Breast epithelium (tissue), 4 donors: ENCODE measurements around the gene EFNA1. TPM values are rescaled to one million over a fixed set of nuclear protein-coding genes. Genes with fewer than 3 reads are reported as not detected.
A peak's percentile ranks its signal among the peaks of the same experiment; 100 is the strongest.

Experiments
- DNase-seq, 2 donors: peaks; one replicate each; pipeline ENCODE4 v3.0.0-alpha.2; 2019; ENCODE audit warnings: low spot score in 2 of 2
- H3K27ac ChIP-seq, 2 donors: fragments of 200-600 bp; sonication (generic) in 1 of 2; one replicate each; pipeline ENCODE4 v1.5.1; 2016 to 2019; ENCODE audit warnings: mild to moderate bottlenecking in 1 of 2
- H3K27me3 ChIP-seq, 2 donors: fragments of 200-600 bp; sonication (generic) in 1 of 2; one replicate each; pipeline versions ENCODE4 v1.5.1 to v1.6.0; 2017 to 2019; ENCODE audit warnings: control low read depth in 1 of 2, mild to moderate bottlenecking in 1 of 2
- H3K36me3 ChIP-seq: fragments of 200-600 bp; one replicate; pipeline ENCODE4 v1.5.1; 2019
- H3K4me1 ChIP-seq, 2 donors: fragments of 200-600 bp; sonication (generic); one replicate each; pipeline ENCODE4 v1.5.1; 2016 to 2019; ENCODE audit warnings: control low read depth in 1 of 2
- H3K4me3 ChIP-seq, 3 donors: fragments of 200-600 bp; sonication (generic); 1 replicate in 2 of 3; 2 replicates in 1 of 3; pipeline ENCODE4 v1.5.1; 2016 to 2019; ENCODE audit warnings: mild to moderate bottlenecking in 3 of 3, moderate library complexity in 2 of 3
- H3K9me3 ChIP-seq, 2 donors: fragments of 200-600 bp; sonication (generic) in 1 of 2; one replicate each; pipeline ENCODE4 v1.5.1; 2016 to 2019; ENCODE audit warnings: control low read depth in 1 of 2
- POLR2A ChIP-seq: fragments of 450-650 bp; IDR thresholded peaks from one replicate; pipeline ENCODE4 v1.6.1; 2016; ENCODE audit warnings: antibody characterized with exemption, mild to moderate bottlenecking, moderate library complexity
- POLR2AphosphoS5 ChIP-seq, 3 donors: sonication (generic); formaldehyde crosslinking; IDR thresholded peaks; one replicate each; pipeline ENCODE4 v1.6.1; 2017; ENCODE audit warnings: antibody characterized with exemption in 3 of 3
- intact Hi-C: fragments of 100-400 bp; cut with DNase I; formaldehyde crosslinking; loops from one replicate; pipeline ENCODE4 v1.15.1; 2023; ENCODE audit warnings: low total_unique reads
- total RNA-seq, 3 donors: library from RNA; depleted of rRNA; stranded (reverse); fragments of >200 nt; gene quantifications; one replicate each; pipeline ENCODE4 v1.1.0, GENCODE V29; 2016
- TF ChIP-seq, protein P1 (sequence below), 3 donors: fragments of 450-650 bp; IDR thresholded peaks; one replicate each; pipeline ENCODE4 v1.5.1; 2016 to 2017; ENCODE audit warnings: antibody characterized with exemption in 3 of 3, mild to moderate bottlenecking in 3 of 3, moderate library complexity in 3 of 3

The EFNA1 gene
- total RNA-seq, 3 donors from 2014 or later = 18.7 to 163 (median 120) TPM

DNA sequence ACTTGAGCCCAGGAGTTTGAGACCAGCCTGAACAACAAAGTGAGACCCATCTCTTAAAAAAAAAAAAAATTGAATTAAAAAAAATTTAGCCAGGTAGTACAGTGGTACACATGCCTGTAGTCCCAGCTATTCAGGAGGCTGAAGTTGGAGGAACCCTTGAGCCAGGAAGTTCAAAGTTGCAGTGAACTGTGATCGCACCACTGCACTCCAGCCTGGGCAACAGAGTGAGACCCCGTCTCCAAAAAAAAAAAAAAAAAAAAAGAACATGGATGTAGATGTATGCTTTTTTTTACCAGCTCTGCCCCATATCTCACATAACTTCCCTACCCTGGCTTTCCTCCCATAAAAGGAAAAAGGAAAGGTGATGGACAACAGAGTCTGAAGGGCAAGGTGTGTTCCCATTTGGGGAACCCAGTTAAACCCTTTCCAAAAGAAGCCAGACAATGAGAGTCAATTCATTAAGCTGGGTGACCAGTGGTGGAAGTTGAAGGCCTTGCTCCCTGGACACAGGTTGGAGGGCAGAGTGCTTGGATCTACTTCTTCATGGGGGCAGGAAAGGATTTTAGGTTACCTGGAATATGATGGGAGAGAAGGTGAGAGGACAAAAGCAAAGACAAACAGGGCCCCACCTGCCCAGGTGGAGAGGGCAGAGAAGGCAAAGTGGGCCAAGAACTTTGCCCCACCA, 42.6 kb downstream of the EFNA1 start:
- peaks cover 3% of the 10 kb centered on the region in 2 donors for H3K4me1 ChIP-seq
- no peak for TF ChIP-seq POLR2A
- TF ChIP-seq POLR2AphosphoS5 (IDR thresholded peaks at IDR 0.05) = no peak
- TF ChIP-seq, protein P1, sequence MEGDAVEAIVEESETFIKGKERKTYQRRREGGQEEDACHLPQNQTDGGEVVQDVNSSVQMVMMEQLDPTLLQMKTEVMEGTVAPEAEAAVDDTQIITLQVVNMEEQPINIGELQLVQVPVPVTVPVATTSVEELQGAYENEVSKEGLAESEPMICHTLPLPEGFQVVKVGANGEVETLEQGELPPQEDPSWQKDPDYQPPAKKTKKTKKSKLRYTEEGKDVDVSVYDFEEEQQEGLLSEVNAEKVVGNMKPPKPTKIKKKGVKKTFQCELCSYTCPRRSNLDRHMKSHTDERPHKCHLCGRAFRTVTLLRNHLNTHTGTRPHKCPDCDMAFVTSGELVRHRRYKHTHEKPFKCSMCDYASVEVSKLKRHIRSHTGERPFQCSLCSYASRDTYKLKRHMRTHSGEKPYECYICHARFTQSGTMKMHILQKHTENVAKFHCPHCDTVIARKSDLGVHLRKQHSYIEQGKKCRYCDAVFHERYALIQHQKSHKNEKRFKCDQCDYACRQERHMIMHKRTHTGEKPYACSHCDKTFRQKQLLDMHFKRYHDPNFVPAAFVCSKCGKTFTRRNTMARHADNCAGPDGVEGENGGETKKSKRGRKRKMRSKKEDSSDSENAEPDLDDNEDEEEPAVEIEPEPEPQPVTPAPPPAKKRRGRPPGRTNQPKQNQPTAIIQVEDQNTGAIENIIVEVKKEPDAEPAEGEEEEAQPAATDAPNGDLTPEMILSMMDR (IDR thresholded peaks at IDR 0.05) = no peak
- no peaks in the 10 kb centered on the region for H3K36me3 ChIP-seq
- H3K27ac ChIP-seq = no peak overlapping the region
- H3K4me3 ChIP-seq = no peak overlapping the region
- H3K27me3 ChIP-seq = no peaks in the 10 kb centered on the region
- intact Hi-C loops = no loop called here
- H3K9me3 ChIP-seq = no peaks in the 10 kb centered on the region
- DNase-seq = no peak

DNA sequence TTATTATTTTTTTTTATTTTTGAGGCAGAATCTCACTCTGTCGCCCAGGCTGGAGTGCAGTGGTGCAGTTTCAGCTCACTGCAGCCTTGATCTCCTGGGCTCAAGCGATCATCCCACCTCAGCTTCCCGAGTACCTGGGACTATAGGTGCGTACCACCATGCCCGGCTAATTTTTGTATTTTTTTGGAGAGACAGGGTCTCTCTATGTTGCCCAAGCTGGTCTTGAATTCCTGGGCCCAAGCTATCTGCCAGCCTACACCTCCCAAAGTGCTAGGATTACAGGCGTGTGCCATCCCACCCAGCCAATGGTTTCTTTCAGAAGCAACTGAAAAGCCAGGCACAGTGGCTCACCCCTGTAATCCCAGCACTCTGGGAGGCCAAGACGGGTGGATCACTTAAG, 43.1 kb downstream of the EFNA1 start:
- H3K9me3 ChIP-seq = no peaks in the 10 kb centered on the region

DNA sequence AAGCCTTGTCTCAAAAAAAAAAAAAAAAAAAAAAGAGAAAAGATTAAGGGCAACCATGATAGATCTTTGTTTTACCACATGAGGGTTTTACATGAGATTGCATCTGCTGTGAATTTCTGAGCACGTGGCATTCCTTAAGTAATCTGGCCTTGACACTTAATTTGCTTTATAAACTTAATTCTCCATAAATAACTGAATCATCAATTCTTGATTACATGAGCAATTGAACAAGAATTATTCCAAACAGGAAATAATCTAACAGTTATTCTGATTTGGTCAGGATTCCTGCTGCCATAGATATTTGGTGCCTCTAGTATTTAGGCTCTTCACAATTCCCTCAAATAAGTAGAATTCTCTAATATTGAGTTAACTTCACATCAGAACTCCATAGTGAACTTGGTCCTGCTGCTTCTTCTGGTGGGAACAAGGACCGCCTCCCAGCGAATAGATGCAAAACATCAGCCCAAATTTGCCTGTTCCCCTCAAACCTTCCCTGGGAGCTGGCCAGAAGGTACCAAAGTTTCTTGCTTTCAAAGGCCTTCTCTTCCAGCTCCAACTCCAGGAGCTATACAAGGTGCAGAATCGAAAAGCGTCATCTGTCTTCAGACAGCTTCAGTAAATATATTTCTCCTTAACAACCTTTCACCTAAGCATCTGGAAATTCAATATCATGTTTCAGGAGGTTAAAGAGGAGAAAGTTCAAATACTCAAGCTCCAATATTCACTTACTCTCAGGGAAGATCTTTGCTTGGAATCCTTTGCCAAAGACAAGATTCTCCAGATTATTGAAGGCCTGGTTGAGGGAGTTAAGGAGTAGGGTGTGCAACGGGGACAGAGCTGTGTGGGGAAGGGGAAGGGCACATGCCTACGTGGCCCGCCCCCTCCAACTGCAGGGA, 44.4 kb downstream of the EFNA1 start:
- H3K9me3 ChIP-seq = no peaks in the 10 kb centered on the region
- H3K4me1 ChIP-seq = peaks cover 3 to 10% of the 10 kb centered on the region in 2 donors
- no peaks in the 10 kb centered on the region for H3K36me3 ChIP-seq
- DNase-seq = peak in 1 of 2 donors; percentile 15
- H3K27me3 ChIP-seq = no peaks in the 10 kb centered on the region
- TF ChIP-seq POLR2A (no peak), POLR2AphosphoS5 (IDR thresholded peaks at IDR 0.05) (no peak)
- TF ChIP-seq, protein P1 (IDR thresholded peaks at IDR 0.05) = no peak
- intact Hi-C loops = no loop called here
- peak overlapping the region; percentile 96 to 98 for H3K27ac ChIP-seq
- H3K4me3 ChIP-seq = peak overlapping the region; percentile 76 to 90 (median 82)

More for the DNA sequence above, 43.1 kb downstream of the EFNA1 start:
- no peak for DNase-seq
- peaks cover 3% of the 10 kb centered on the region in 2 donors for H3K4me1 ChIP-seq
- no peaks in the 10 kb centered on the region for H3K36me3 ChIP-seq
- no peak for TF ChIP-seq POLR2A
- TF ChIP-seq, protein P1 (IDR thresholded peaks at IDR 0.05) = no peak
- TF ChIP-seq POLR2AphosphoS5 (IDR thresholded peaks at IDR 0.05) = no peak
- intact Hi-C loops = no loop called here
- no peak overlapping the region for H3K4me3 ChIP-seq
- no peaks in the 10 kb centered on the region for H3K27me3 ChIP-seq
- H3K27ac ChIP-seq = no peak overlapping the region

DNA sequence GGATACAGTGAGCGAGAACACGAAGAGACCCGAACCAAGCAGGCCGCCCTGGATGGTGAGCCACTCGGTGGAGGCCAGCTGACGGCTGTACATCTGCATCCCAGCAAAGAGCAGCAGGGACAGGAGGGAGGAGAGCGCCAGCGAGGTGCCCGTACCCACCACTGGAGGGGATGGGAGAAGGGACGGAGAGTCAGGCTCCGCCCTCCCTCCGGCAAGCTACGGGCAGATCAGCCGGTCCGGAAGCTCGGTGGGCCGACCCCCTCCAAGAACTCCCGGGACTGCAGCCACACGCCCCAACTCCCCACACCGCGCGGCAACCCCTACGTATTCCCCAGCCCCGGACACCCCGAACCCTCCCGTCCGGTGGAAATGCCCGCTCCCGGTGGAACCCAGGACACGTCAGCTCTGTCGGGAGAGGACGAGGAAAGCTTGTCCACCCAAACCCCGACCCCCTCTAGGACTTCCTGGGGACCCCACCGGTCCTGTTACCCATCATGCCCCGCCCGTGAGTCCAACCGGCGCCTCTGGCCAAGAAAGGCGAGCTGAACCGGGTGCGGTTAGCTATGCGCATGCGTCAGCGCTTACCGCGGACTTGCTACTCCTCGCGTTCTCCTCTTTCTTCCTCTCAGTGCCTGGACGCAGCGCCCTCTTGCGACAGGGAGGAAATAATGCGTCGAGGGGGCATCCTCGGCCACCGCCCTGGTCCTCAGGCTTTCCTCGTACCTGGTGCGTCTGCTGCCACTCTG, 45.2 kb downstream of the EFNA1 start, which contains the start of gene KRTCAP2:
Gene KRTCAP2, minus strand, starts transcription at position 573 of the 746 bp plus-strand sequence. Its CDS starts 80 bp downstream, at position 493.
- Histone ChIP-seq H3K27ac (peak within 1 kb of the TSS; percentile 96 to 98), H3K36me3 (no peaks in the 10 kb centered on the region), H3K27me3 (no peaks in the 10 kb centered on the region), H3K4me3 (peak within 1 kb of the TSS; percentile 76 to 90 (median 82)), H3K9me3 (no peaks in the 10 kb centered on the region), H3K4me1 (peaks cover 0 to 10% of the 10 kb centered on the region in 2 donors)
- DNase-seq = peak; percentile 92 to 95
- TF ChIP-seq, protein P1 (IDR thresholded peaks at IDR 0.05) = peak; percentile 92 to 96 (median 95)
- TF ChIP-seq POLR2AphosphoS5 (IDR thresholded peaks at IDR 0.05) (peak; percentile 41 to 78 (median 69)), POLR2A (peak; percentile 56)
- intact Hi-C loops = no loop called here
